Esophagus squamous epithelium (tissue), 5 donors: ENCODE data around the gene NRF1. TPM values are rescaled to one million over a fixed set of nuclear protein-coding genes. Genes with fewer than 3 reads are reported as not detected.
"Not testable (repeated sequence)": the region's sequence is repeated elsewhere in the genome, so short reads cannot be mapped to it uniquely, and the experiment has no call there.

Experiments used
- DNase-seq: peaks from one replicate; lab custom pipeline; 2025; lab: John Stamatoyannopoulos, UW
- H3K27ac ChIP-seq, 4 donors: fragments of 200-600 bp; sonication (generic); one replicate each; pipeline ENCODE4 v1.5.1; 2016 to 2019; ENCODE audit warnings: mild to moderate bottlenecking in 1 of 4
- H3K27me3 ChIP-seq, 4 donors: fragments of 200-600 bp; sonication (generic); 1 replicate in 3 of 4; 2 replicates in 1 of 4; pipeline versions ENCODE4 v1.5.1 to v1.6.0; 2017 to 2021; ENCODE audit warnings: antibody characterized with exemption in 1 of 4
- H3K36me3 ChIP-seq, 3 donors: fragments of 200-600 bp; sonication (generic); one replicate each; pipeline ENCODE4 v1.5.1; 2016 to 2019
- H3K4me1 ChIP-seq, 3 donors: fragments of 200-600 bp; sonication (generic); one replicate each; pipeline ENCODE4 v1.5.1; 2017 to 2019
- H3K4me3 ChIP-seq, 4 donors: fragments of 200-600 bp; sonication (generic); 1 replicate in 3 of 4; 2 replicates in 1 of 4; pipeline ENCODE4 v1.5.1; 2016 to 2019; ENCODE audit warnings: mild to moderate bottlenecking in 2 of 4, moderate library complexity in 1 of 4
- H3K9me3 ChIP-seq, 3 donors: fragments of 200-600 bp; sonication (generic); one replicate each; pipeline ENCODE4 v1.5.1; 2016 to 2019
- POLR2A ChIP-seq, 4 donors: fragments of 450-650 bp; IDR thresholded peaks; one replicate each; pipeline ENCODE4 v1.6.1; 2017; ENCODE audit warnings: antibody characterized with exemption in 4 of 4, mild to moderate bottlenecking in 4 of 4, moderate library complexity in 3 of 4
- WGBS, 2 donors: methylation state at CpG; one replicate each; pipeline ENCODE4 v1.1.5; 2018; 5-methylcytosine and 5-hydroxymethylcytosine counted together
- intact Hi-C: fragments of 100-400 bp; cut with DNase I; formaldehyde crosslinking; loops from one replicate; pipeline ENCODE4 v1.15.0; 2022
- total RNA-seq, 4 donors: library from RNA; depleted of rRNA; stranded (reverse); fragments of >200 nt; gene quantifications; one replicate each; pipeline ENCODE4 v1.1.0, GENCODE V29; 2016
- TF ChIP-seq, protein P1 (sequence below), 6 experiments: fragments of 450-650 bp in 4 of 6; fragments of 200-600 bp in 2 of 6; sonication (generic) in 2 of 6; IDR thresholded peaks; one replicate each; pipeline ENCODE4 v1.5.1; 2016 to 2019; ENCODE audit warnings: antibody characterized with exemption in 6 of 6, mild to moderate bottlenecking in 4 of 6, moderate library complexity in 4 of 6
- donor health status: DM: yes; HTN: yes; CAD: no.

NRF1 gene
- total RNA-seq, 4 donors from 2014 or later = 10.0 to 18.3 (median 13.3) TPM

GRCh38 chr7:129576138-129576537 lies 35.4 kb upstream of the NRF1 start:
- no peak overlapping the region for H3K27ac ChIP-seq
- intact Hi-C loops = no loop called here
- H3K36me3 ChIP-seq = no peaks in the 10 kb centered on the region
- H3K4me3 ChIP-seq = no peak overlapping the region
- H3K4me1 ChIP-seq = no peaks in the 10 kb centered on the region
- H3K27me3 ChIP-seq = peaks cover 0 to 8% (median 0%) of the 10 kb centered on the region in 4 donors
- WGBS, 2 donors = 95 to 100% methylated on average over 2 of the region's 2 CpGs
- no peak for DNase-seq
- no peak for TF ChIP-seq POLR2A (IDR thresholded peaks at IDR 0.05)
- TF ChIP-seq, protein P1, sequence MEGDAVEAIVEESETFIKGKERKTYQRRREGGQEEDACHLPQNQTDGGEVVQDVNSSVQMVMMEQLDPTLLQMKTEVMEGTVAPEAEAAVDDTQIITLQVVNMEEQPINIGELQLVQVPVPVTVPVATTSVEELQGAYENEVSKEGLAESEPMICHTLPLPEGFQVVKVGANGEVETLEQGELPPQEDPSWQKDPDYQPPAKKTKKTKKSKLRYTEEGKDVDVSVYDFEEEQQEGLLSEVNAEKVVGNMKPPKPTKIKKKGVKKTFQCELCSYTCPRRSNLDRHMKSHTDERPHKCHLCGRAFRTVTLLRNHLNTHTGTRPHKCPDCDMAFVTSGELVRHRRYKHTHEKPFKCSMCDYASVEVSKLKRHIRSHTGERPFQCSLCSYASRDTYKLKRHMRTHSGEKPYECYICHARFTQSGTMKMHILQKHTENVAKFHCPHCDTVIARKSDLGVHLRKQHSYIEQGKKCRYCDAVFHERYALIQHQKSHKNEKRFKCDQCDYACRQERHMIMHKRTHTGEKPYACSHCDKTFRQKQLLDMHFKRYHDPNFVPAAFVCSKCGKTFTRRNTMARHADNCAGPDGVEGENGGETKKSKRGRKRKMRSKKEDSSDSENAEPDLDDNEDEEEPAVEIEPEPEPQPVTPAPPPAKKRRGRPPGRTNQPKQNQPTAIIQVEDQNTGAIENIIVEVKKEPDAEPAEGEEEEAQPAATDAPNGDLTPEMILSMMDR (IDR thresholded peaks at IDR 0.05) = no peak
- H3K9me3 ChIP-seq = peaks cover 0 to 15% (median 9%) of the 10 kb centered on the region in 3 donors

- Histone ChIP-seq H3K4me3 (no peak overlapping the region), H3K4me1 (no peaks in the 10 kb centered on the region), H3K36me3 (no peaks in the 10 kb centered on the region), H3K9me3 (peaks cover 0 to 15% (median 9%) of the 10 kb centered on the region in 3 donors), H3K27ac (no peak overlapping the region), H3K27me3 (no peaks in the 10 kb centered on the region)
- WGBS, 2 donors = 82 to 84% methylated on average over 2 to 5 of the region's 12 CpGs
- DNase-seq = no peak
- no peak for TF ChIP-seq POLR2A (IDR thresholded peaks at IDR 0.05)
- TF ChIP-seq, protein P1 (IDR thresholded peaks at IDR 0.05) = no peak
- intact Hi-C loops = no loop called here
Measured at GRCh38 chr7:129578829-129579228, 32.7 kb upstream of the NRF1 start.

DNA sequence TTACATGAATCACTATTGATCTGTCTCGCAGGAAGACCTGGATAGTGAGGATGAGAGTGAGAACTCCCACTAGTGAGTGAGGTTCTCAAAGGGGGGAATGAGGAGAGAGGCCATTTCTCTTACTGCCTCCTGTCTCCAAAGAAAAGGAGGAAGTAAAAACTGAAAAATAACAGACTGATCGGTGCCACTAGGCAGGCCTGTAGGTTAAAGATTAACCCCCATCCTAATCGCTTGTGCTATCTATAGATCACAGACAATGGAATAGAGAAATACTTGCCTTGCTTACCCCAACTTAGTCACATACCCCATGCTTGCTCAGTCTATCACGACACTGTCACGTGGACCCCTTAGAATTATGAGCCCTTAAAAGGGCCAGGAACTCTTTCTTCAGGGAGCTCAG lies 25.3 kb upstream of the NRF1 start:
- intact Hi-C loops = not testable (repeated sequence)

GRCh38 chr7:129588268-129588667 lies 23.3 kb upstream of the NRF1 start:
- Histone ChIP-seq H3K4me1 (no peaks in the 10 kb centered on the region), H3K4me3 (no peak overlapping the region), H3K36me3 (no peaks in the 10 kb centered on the region), H3K9me3 (peaks cover 0 to 35% (median 28%) of the 10 kb centered on the region in 3 donors), H3K27ac (no peak overlapping the region), H3K27me3 (peaks cover 0 to 4% (median 0%) of the 10 kb centered on the region in 4 donors)
- no peak for DNase-seq
- intact Hi-C loops = no loop called here
- TF ChIP-seq, protein P1 (IDR thresholded peaks at IDR 0.05) = no peak
- no peak for TF ChIP-seq POLR2A (IDR thresholded peaks at IDR 0.05)

More for the DNA sequence above, 25.3 kb upstream of the NRF1 start:
- not testable (repeated sequence) for DNase-seq, H3K4me1 ChIP-seq, H3K36me3 ChIP-seq, H3K4me3 ChIP-seq, H3K27ac ChIP-seq, H3K27me3 ChIP-seq
- WGBS, 2 donors = 85 to 91% methylated on average over 5 of the region's 5 CpGs
- H3K9me3 ChIP-seq = peaks cover 0 to 35% (median 28%) of the 10 kb centered on the region in 3 donors

GRCh38 chr7:129591868-129592267 lies 19.7 kb upstream of the NRF1 start:
- intact Hi-C loops = no loop called here
- Histone ChIP-seq H3K9me3 (peaks cover 0 to 14% (median 12%) of the 10 kb centered on the region in 3 donors), H3K4me1 (no peaks in the 10 kb centered on the region), H3K27ac (no peak overlapping the region), H3K27me3 (peaks cover 0 to 4% (median 0%) of the 10 kb centered on the region in 4 donors), H3K36me3 (no peaks in the 10 kb centered on the region), H3K4me3 (no peak overlapping the region)
- TF ChIP-seq, protein P1 (IDR thresholded peaks at IDR 0.05) = no peak
- no peak for TF ChIP-seq POLR2A (IDR thresholded peaks at IDR 0.05)
- 66 to 92% methylated on average over 4 of the region's 4 CpGs for WGBS, 2 donors
- no peak for DNase-seq

GRCh38 chr7:129596386-129596785 lies 15.1 kb upstream of the NRF1 start:
- H3K9me3 ChIP-seq, intact Hi-C loops, H3K4me3 ChIP-seq, H3K36me3 ChIP-seq, H3K4me1 ChIP-seq, H3K27ac ChIP-seq, DNase-seq, H3K27me3 ChIP-seq: not testable (repeated sequence)
- WGBS, 2 donors = 62 to 63% methylated on average over 2 to 6 of the region's 6 CpGs
